IMR-90 (cell line): Measurements from ENCODE around the gene LRIT2. TPM values are rescaled to one million over a fixed set of nuclear protein-coding genes. Genes with fewer than 3 reads are reported as not detected.

ENCODE experiments used
- ATAC-seq: fragments of 200-7000 bp; cut with Tn5 transposase; 2 replicates; pipeline ENCODE4 v1.9.1; 2020; ENCODE audit warnings: low read depth, mild to moderate bottlenecking, moderate library complexity
- BruUV-seq: library from RNA; stranded (reverse); fragments of 400-500 nt; replicated peaks from 2 replicates; lab custom pipeline; 2021; lab: Mats Ljungman, UMichigan
- CTCF ChIA-PET: fragments of 300-600 bp; formaldehyde crosslinking; extraction: SDS; loops from one replicate; lab custom pipeline; 2021; ENCODE audit warnings: antibody characterized with exemption; lab: Yijun Ruan, JAX
- POLR2A ChIA-PET: fragments of 300-600 bp; sonication (Branson Sonifier 250); formaldehyde crosslinking; loops from one replicate; lab custom pipeline; 2022; ENCODE audit warnings: antibody characterized with exemption; ENCODE audit not compliant: unreplicated experiment; lab: Charles Lee
- DNase-seq: peaks from one replicate; pipeline ENCODE4 v3.0.0; 2013
- H2AFZ ChIP-seq: replicated peaks from 2 replicates; pipeline ENCODE3; 2013; ENCODE audit warnings: low read length, mild to moderate bottlenecking; ENCODE audit not compliant: poor library complexity
- H2AK5ac ChIP-seq: 2 replicates; pipeline ENCODE4 v1.6.1; 2013; ENCODE audit warnings: low read depth, low read length, inconsistent platforms
- H2AK9ac ChIP-seq: replicated peaks from 2 replicates; pipeline ENCODE3; 2013; ENCODE audit warnings: mild to moderate bottlenecking, low read depth, low read length, moderate library complexity; ENCODE audit not compliant: poor library complexity
- H2BK120ac ChIP-seq: 2 replicates; pipeline ENCODE4 v1.6.1; 2013; ENCODE audit warnings: low read depth, low read length, inconsistent platforms
- H2BK15ac ChIP-seq: 3 replicates; pipeline ENCODE4 v1.6.1; 2013; ENCODE audit warnings: low read depth, low read length, inconsistent platforms
- H2BK20ac ChIP-seq: 2 replicates; pipeline ENCODE4 v1.6.1; 2013; ENCODE audit warnings: low read depth, mild to moderate bottlenecking, inconsistent platforms, low read length, moderate library complexity
- H2BK5ac ChIP-seq: 2 replicates; pipeline ENCODE4 v1.6.1; 2013; ENCODE audit warnings: mild to moderate bottlenecking, low read depth, low read length, inconsistent platforms; ENCODE audit not compliant: poor library complexity, severe bottlenecking
- H3K14ac ChIP-seq: replicated peaks from 2 replicates; pipeline ENCODE4 v1.6.1; 2013; ENCODE audit warnings: low read depth, low read length, inconsistent platforms
- H3K18ac ChIP-seq: 2 replicates; pipeline ENCODE4 v1.6.1; 2013; ENCODE audit warnings: low read depth, low read length, control low read depth
- H3K23ac ChIP-seq: 2 replicates; pipeline ENCODE4 v1.6.1; 2013; ENCODE audit warnings: low read depth, low read length, inconsistent platforms
- H3K27ac ChIP-seq: 2 replicates; pipeline ENCODE4 v1.5.1; 2013; ENCODE audit warnings: mild to moderate bottlenecking, control low read depth, low read length; ENCODE audit not compliant: insufficient read depth
- H3K27me3 ChIP-seq: 2 replicates; pipeline ENCODE4 v1.6.1; 2013; ENCODE audit warnings: low read length; ENCODE audit not compliant: control insufficient read depth, insufficient read depth
- H3K36me3 ChIP-seq: 2 replicates; pipeline ENCODE4 v1.6.1; 2013; ENCODE audit warnings: low read length, mixed read lengths; ENCODE audit not compliant: control insufficient read depth, insufficient read depth
- H3K4ac ChIP-seq: 2 replicates; pipeline ENCODE4 v1.6.1; 2013; ENCODE audit warnings: low read depth, low read length, inconsistent platforms
- H3K4me1 ChIP-seq: 2 replicates; pipeline ENCODE4 v1.6.1; 2013; ENCODE audit warnings: low read length, mixed read lengths; ENCODE audit not compliant: control insufficient read depth, insufficient read depth
- H3K4me2 ChIP-seq: 2 replicates; pipeline ENCODE4 v1.6.1; 2013; ENCODE audit warnings: low read depth, mild to moderate bottlenecking, control low read depth, low read length, moderate library complexity
- H3K4me3 ChIP-seq: 2 replicates; pipeline ENCODE4 v1.5.1; 2013; ENCODE audit warnings: low read depth, mild to moderate bottlenecking, control low read depth, low read length, moderate library complexity; ENCODE audit not compliant: insufficient read depth
- H3K56ac ChIP-seq: 2 replicates; pipeline ENCODE4 v1.6.1; 2013; ENCODE audit warnings: low read length, inconsistent platforms; ENCODE audit not compliant: insufficient read depth; ENCODE audit errors: extremely low read depth
- H3K79me1 ChIP-seq, 2 experiments: 2 replicates each; pipeline ENCODE4 v1.6.1; 2013; ENCODE audit warnings: low read length in 2 of 2, inconsistent platforms in 1 of 2, low read depth in 1 of 2
- H3K9ac ChIP-seq: 2 replicates; pipeline ENCODE4 v1.6.1; 2013; ENCODE audit warnings: low read depth, low read length, control low read depth
- H3K9me1 ChIP-seq: 2 replicates; pipeline ENCODE4 v1.6.1; 2013; ENCODE audit warnings: low read length, inconsistent platforms; ENCODE audit not compliant: insufficient read depth
- H3K9me3 ChIP-seq: 2 replicates; pipeline ENCODE4 v1.6.1; 2013; ENCODE audit warnings: low read length; ENCODE audit not compliant: control insufficient read depth, insufficient read depth
- H4K20me1 ChIP-seq: 2 replicates; pipeline ENCODE4 v1.6.1; 2013; ENCODE audit warnings: low read length, inconsistent platforms; ENCODE audit not compliant: insufficient read depth
- H4K5ac ChIP-seq: 2 replicates; pipeline ENCODE4 v1.6.1; 2013; ENCODE audit warnings: mild to moderate bottlenecking, low read depth, low read length, control low read depth
- H4K8ac ChIP-seq, 2 experiments: 2 replicates each; pipeline ENCODE4 v1.6.1; 2013; ENCODE audit warnings: low read depth in 2 of 2, low read length in 2 of 2, control low read depth in 1 of 2, inconsistent platforms in 1 of 2
- H4K91ac ChIP-seq: 2 replicates; pipeline ENCODE4 v1.6.1; 2013; ENCODE audit warnings: low read depth, low read length, inconsistent platforms; ENCODE audit not compliant: insufficient read depth
- BHLHE40 ChIP-seq: fragments of 150-350 bp; IDR thresholded peaks from 2 replicates; pipeline ENCODE4 v1.6.1; 2016; ENCODE audit warnings: mild to moderate bottlenecking, low read depth, low read length
- CEBPB ChIP-seq: IDR thresholded peaks from 2 replicates; pipeline ENCODE4 v1.6.1; 2012; ENCODE audit warnings: low read depth, low read length, improper control_type of control experiment
- CTCF ChIP-seq: conservative IDR thresholded peaks from 2 replicates; pipeline ENCODE4 v1.5.1; 2012; ENCODE audit warnings: mild to moderate bottlenecking, low read depth, low read length, improper control_type of control experiment
- ELK1 ChIP-seq: fragments of 150-350 bp; IDR thresholded peaks from 2 replicates; pipeline ENCODE4 v1.6.1; 2016; ENCODE audit warnings: low read depth, mild to moderate bottlenecking, low read length, moderate library complexity, borderline replicate concordance
- FOS ChIP-seq: fragments of 150-350 bp; IDR thresholded peaks from 2 replicates; pipeline ENCODE4 v1.6.1; 2016; ENCODE audit warnings: low read depth, low read length
- MAZ ChIP-seq: IDR thresholded peaks from 2 replicates; pipeline ENCODE4 v1.6.1; 2012; ENCODE audit warnings: low read depth, mild to moderate bottlenecking, low read length, improper control_type of control experiment, moderate library complexity, borderline replicate concordance
- MXI1 ChIP-seq: IDR thresholded peaks from 2 replicates; pipeline ENCODE4 v1.6.1; 2012; ENCODE audit warnings: low read depth, mild to moderate bottlenecking, low read length, moderate library complexity, borderline replicate concordance
- NFE2L2 ChIP-seq: fragments of 150-350 bp; IDR thresholded peaks from 2 replicates; pipeline ENCODE4 v1.6.1; 2016; ENCODE audit warnings: low read depth, mild to moderate bottlenecking, low read length
- RAD21 ChIP-seq: IDR thresholded peaks from 2 replicates; pipeline ENCODE4 v1.6.1; 2012; ENCODE audit warnings: low read length, improper control_type of control experiment
- RCOR1 ChIP-seq: IDR thresholded peaks from 2 replicates; pipeline ENCODE4 v1.6.1; 2012; ENCODE audit warnings: mild to moderate bottlenecking, low read length, improper control_type of control experiment; ENCODE audit not compliant: insufficient replicate concordance
- RFX5 ChIP-seq: IDR thresholded peaks from 2 replicates; pipeline ENCODE4 v1.8.0; 2012; ENCODE audit warnings: low read depth, mild to moderate bottlenecking, low read length, moderate library complexity
- SMC3 ChIP-seq: fragments of 150-350 bp; IDR thresholded peaks from 2 replicates; pipeline ENCODE4 v1.6.1; 2016; ENCODE audit warnings: low read depth, mild to moderate bottlenecking, antibody characterized with exemption, low read length, moderate library complexity
- USF2 ChIP-seq: fragments of 150-350 bp; IDR thresholded peaks from 2 replicates; pipeline ENCODE4 v1.6.1; 2017; ENCODE audit warnings: mild to moderate bottlenecking, antibody characterized with exemption, low read length, low read depth
- WGBS, 2 experiments: methylation state at CpG; one replicate each; pipeline versions ENCODE4 v1.1.5 to v1.1.7; 2013; ENCODE audit warnings: missing lambda C conversion rate in 2 of 2; ENCODE audit not compliant: insufficient read length in 1 of 2; ENCODE audit errors: extremely low coverage in 2 of 2; 5-methylcytosine and 5-hydroxymethylcytosine counted together
- dilution Hi-C: fragments of 300-500 bp; cut with HindIII; formaldehyde crosslinking; loops from one replicate; pipeline ENCODE4 v1.14.3; 2018; ENCODE audit warnings: low sequenced_read_pairs; ENCODE audit not compliant: unreplicated experiment
- in situ Hi-C: fragments of 300-500 bp; cut with MboI; formaldehyde crosslinking; loops from 3 replicates; pipeline ENCODE4 v1.14.3; 2019; ENCODE audit warnings: low sequenced_read_pairs, inconsistent platforms, mixed read lengths
- intact Hi-C: fragments of 100-400 bp; cut with micrococcal nuclease; formaldehyde crosslinking; loops from 2 replicates; pipeline ENCODE4 v1.10.0; 2022
- polyA plus RNA-seq, 3 experiments: library from polyadenylated mRNA; depleted of rRNA; stranded (reverse); fragments of >200 nt; gene quantifications; 2 replicates each; pipeline ENCODE4 v1.2.3, GENCODE V29; 2012; ENCODE audit warnings: low replicate concordance in 1 of 3
- total RNA-seq: library from RNA; depleted of rRNA; stranded (reverse); fragments of >200 nt; gene quantifications from 2 replicates; pipeline ENCODE4 v1.2.3, GENCODE V29; 2012

Gene LRIT2
- total and polyA plus RNA-seq, 2 of the 4 experiments (the other 2 are of a cell fraction): not detected

- no TSS peak for BruUV-seq
- Histone ChIP-seq H3K18ac (no peak overlapping the region), H2BK15ac (no peak overlapping the region), H3K56ac (no peak overlapping the region), H2AK5ac (no peak overlapping the region), H3K27me3 (peaks cover 35% of the 10 kb centered on the region), H4K91ac (no peak overlapping the region), H3K14ac (no peak overlapping the region), H3K79me1 (no peaks in the 10 kb centered on the region), H2BK20ac (no peak overlapping the region), H3K4me1 (no peaks in the 10 kb centered on the region), H3K9ac (no peak overlapping the region), H2AK9ac (no peak overlapping the region), H3K4ac (no peak overlapping the region), H2AFZ (no peak overlapping the region), H4K8ac (no peak overlapping the region), H2BK5ac (no peak overlapping the region), H3K23ac (no peak overlapping the region), H3K27ac (no peak overlapping the region), H4K5ac (no peak overlapping the region), H3K9me1 (no peaks in the 10 kb centered on the region), H4K20me1 (no peaks in the 10 kb centered on the region), H3K36me3 (no peaks in the 10 kb centered on the region), H2BK120ac (no peak overlapping the region), H3K9me3 (peaks cover 4% of the 10 kb centered on the region; the same call in 1 of the 2 replicates), H3K4me2 (no peak overlapping the region), H3K4me3 (no peak overlapping the region)
- ATAC-seq (no peak), DNase-seq (no peak)
- in situ Hi-C loops (no loop called here), intact Hi-C loops (no loop called here), dilution Hi-C loops (no loop called here)
- 30% methylated on average over 2 of the region's 6 CpGs; no CpG with 5 or more reads in 1 of the 2 experiments for WGBS, 2 experiments
- CTCF ChIA-PET: interaction anchor here (0.9 kb wide), 1 partner anchor 10 kb away, joined by 3 read pairs; no protein-coding TSS in a partner anchor
- TF ChIP-seq BHLHE40 (no peak), ELK1 (no peak), USF2 (no peak), MXI1 (no peak), MAZ (no peak), RCOR1 (no peak), NFE2L2 (no peak), SMC3 (no peak), CTCF (no peak), RFX5 (no peak), FOS (no peak), RAD21 (no peak), CEBPB (no peak)
- POLR2A ChIA-PET: no interaction called here
Observed at GRCh38 chr10:84247496-84247895, 22.2 kb upstream of the LRIT2 start.
